ENCODE data around the gene PRDM12.

The PRDM12 gene

DNA sequence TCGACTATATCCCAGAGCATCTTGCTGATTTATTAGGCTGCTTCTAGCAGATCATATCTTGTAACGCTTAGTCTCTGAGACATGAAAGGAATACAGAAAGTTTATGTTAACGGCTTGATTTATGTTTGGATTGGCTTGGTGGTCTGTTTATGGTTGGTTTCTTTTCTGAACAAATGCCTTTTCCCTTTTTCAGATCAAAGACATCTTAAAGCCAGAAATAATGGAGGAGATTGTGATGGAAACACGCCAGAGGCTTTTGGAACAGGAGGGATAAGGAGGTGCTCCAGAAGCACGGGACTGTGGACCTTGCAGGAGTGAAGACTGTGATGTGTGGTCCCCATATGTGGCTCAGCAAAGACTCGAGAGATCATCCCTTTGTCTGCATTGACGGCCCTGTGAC lies 39.1 kb downstream of the PRDM12 start:
- no peak overlapping the region for H3K27ac ChIP-seq
- no peak for TF ChIP-seq CTCF (conservative IDR thresholded peaks at IDR 0.05)

- H3K27ac ChIP-seq, result peak overlapping the region; percentile 19; the same call in 1 of the 2 replicates
- peak; percentile 87 for TF ChIP-seq CTCF (conservative IDR thresholded peaks at IDR 0.05)
Observed at GRCh38 chr9:130707225-130707976, 43.0 kb downstream of the PRDM12 start.

DNA sequence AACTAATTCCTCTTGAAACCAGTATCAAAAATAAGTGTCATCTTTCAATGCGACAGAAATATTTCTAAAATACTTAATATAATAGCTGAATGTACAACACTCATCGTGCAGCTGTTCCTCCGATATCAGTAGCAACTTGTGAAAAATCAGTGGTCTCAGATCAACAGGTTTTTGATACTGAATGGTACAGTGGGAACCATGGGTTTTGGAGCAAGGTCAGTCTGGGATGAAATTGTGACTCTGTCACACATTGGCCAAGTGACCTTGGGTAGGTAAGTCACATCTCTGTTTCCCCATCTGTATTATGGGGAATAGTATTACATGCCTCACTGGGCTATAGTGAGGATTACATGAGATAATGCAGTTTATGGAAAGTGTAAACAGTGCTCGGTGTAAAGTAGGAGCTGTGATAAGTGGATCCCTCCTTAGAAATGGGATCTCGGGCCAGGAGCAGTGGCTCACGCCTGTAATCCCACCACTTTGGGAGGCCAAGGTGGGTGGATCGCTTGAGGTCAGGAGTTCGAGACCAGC lies 46.5 kb downstream of the PRDM12 start:
- TF ChIP-seq CTCF (conservative IDR thresholded peaks at IDR 0.05), result no peak
- no peak overlapping the region for H3K27ac ChIP-seq

- H3K27ac ChIP-seq, result no peak overlapping the region; the same call in 1 of the 2 replicates
- no peak for TF ChIP-seq CTCF (conservative IDR thresholded peaks at IDR 0.05)
Observed at GRCh38 chr9:130711469-130711868, 47.1 kb downstream of the PRDM12 start.

- no peak for TF ChIP-seq CTCF (conservative IDR thresholded peaks at IDR 0.05)
- peak overlapping the region; percentile 99 for H3K27ac ChIP-seq
Observed at GRCh38 chr9:130712564-130713285, 48.3 kb downstream of the PRDM12 start.

GRCh38 chr9:130713286-130713960 lies 49.0 kb downstream of the PRDM12 start:
- TF ChIP-seq CTCF (conservative IDR thresholded peaks at IDR 0.05), result no peak
- H3K27ac ChIP-seq, result peak overlapping the region; percentile 99

DNA sequence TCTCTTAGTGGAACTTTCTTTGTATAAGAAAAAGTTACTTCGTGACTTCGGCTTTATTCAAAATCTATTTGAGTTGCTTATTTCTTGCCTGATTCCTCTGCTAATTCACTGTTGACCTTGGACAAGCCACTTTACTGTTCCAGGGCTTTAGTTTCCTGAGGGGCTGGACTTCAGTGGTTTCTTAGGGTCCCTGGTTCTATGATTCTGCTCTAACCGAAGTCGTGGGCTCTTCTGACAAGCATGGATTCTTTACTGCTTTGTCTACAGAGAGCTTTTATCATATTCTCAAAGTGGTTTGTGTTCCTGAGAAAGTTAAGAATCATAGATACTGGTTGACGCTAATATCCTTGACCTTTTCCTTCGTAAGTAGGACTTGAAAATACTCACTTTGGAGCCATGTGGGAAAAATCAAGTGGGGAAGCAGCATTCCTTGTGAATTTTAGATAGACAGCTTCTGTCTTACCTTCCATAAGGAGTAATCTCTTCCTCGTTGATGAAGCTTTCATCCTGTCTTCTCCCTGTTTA lies 50.3 kb downstream of the PRDM12 start:
- peak overlapping the region; percentile 99 for H3K27ac ChIP-seq
- no peak for TF ChIP-seq CTCF (conservative IDR thresholded peaks at IDR 0.05)
